NCI-H1436 treated with DMSO at 0.1 percent for 48 hours (cell line): ENCODE data around the gene UBE2Z.

Experiments used
- DNase-seq: peaks from one replicate; lab custom pipeline; 2025; lab: John Stamatoyannopoulos, UW

UBE2Z gene

GRCh38 chr17:48960834-48961515, 52.8 kb downstream of the UBE2Z start:
- no peak for DNase-seq

- no peak for DNase-seq
Observed at GRCh38 chr17:48961516-48962233, 53.5 kb downstream of the UBE2Z start.

GRCh38 chr17:48970224-48970623, 62.0 kb downstream of the UBE2Z start:
- no peak for DNase-seq

DNA sequence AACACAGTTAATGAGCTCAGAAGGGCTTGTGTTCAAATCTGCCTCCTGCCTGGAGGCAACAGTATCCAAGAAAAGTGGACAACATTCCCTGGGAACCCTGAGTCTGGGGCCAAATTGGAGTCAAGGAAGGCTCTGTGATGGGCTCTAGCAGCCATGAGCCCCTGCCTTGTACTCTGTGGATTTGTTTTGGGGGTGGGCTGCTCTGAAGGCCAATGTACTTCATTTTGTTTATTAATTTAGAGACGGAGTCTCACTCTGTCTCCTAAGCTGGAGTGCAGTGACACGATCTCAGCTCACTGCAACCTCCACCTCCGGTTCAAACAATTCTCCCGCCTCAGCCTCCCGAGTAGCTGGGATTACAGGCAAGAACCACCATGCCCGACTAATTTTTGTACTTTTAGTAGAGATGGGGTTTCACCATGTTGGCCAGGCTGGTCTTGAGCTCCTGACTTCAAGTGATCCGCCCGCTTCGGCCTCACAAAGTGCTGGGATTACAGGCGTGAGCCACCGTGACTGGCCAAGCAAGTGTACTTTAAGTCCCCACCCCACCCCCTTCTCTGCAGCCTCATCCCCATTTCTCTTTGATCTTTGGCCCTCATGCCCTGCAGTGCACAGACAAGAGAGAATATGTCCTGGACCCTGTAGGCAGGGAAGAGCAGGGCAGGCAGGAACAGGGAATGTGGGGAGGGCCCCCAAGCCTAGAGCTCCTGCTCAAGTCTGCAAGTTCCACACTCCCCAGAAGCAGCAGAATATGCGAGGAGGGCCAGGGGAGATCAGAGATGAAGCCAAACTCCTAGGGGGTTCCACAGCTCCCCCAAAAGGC, 62.9 kb downstream of the UBE2Z start:
- DNase-seq = no peak

DNA sequence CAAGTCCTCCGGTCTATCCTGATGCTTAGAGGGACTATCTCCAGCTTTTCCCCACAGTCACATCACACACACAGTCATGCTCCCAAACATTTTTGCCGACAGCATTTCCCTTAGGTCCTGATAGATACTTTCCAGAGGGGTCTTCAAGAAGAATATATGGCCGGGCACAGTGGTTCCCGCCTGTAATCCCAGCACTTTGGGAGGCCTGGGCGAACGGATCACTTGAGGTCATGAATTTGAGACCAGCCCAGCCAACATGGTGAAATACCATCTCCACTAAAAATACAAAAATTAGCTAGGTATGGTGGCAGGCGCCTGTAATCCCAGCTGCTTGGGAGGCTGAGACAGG, 64.5 kb downstream of the UBE2Z start:
- no peak for DNase-seq

- no peak for DNase-seq
Observed at GRCh38 chr17:48973806-48974205, 65.6 kb downstream of the UBE2Z start.
